PFSK-1 (cell line): ENCODE measurements around the gene BCL2L11.

Experiments
- POLR2AphosphoS5 ChIP-seq: IDR thresholded peaks from 2 replicates; pipeline ENCODE4 v1.6.1; 2012; ENCODE audit warnings: low read depth, mild to moderate bottlenecking, control low read depth, low read length, moderate library complexity
- SIN3A ChIP-seq: IDR thresholded peaks from 2 replicates; pipeline ENCODE4 v1.6.1; 2012; ENCODE audit warnings: mild to moderate bottlenecking, low read length, moderate library complexity, borderline replicate concordance; ENCODE audit not compliant: insufficient read depth

- TF ChIP-seq SIN3A (no peak), POLR2AphosphoS5 (no peak)
Measured at GRCh38 chr2:111173338-111173737, 52.6 kb downstream of the BCL2L11 start.
